ENCODE data around the gene BFAR.
"Not testable (repeated sequence)": the region's sequence is repeated elsewhere in the genome, so short reads cannot be mapped to it uniquely, and the experiment has no call there.

BFAR gene

DNA sequence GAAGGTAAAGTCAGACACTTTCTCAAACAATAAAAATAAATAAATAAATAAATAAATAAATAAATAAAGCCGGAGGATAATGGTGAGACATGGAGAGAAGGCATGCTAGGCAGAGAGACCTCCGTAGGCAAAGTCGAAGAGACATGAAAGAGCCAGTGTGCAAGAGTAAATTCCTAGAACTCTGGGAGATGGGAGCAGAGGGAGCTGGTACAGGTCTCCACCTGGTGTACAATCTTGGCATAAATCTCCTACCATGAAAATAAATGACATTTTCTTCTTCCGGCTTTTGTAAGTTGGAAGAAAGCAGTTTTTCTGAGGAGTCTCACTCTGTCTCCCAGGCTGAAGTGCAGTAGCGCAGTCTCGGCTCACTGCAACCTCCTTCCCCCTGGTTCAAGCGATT is 69.1 kb downstream of the BFAR start:
- not testable (repeated sequence) for DNase-seq (ENCODE audit: low read depth)

DNA sequence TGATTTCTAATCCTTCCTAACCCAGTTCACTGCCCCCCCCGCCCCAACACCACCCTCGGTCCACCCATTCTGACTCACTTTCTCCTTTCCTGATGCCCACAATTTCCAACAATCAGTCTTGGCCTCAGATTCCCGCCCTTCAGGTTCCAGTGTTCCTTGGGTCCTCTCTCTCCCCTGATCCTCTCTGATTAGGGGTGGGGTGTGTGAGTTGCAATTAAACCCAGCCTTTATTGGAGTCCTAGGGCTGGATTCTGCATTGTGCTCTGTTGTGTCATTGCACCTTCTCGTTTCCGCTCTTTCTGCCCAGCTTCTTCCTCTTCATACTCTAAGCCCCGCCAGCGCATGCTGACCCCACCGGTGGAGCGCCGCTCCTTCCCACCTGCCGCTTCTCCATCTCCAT is 69.9 kb downstream of the BFAR start:
- DNase-seq (ENCODE audit: low read depth) = not testable (repeated sequence)

DNA sequence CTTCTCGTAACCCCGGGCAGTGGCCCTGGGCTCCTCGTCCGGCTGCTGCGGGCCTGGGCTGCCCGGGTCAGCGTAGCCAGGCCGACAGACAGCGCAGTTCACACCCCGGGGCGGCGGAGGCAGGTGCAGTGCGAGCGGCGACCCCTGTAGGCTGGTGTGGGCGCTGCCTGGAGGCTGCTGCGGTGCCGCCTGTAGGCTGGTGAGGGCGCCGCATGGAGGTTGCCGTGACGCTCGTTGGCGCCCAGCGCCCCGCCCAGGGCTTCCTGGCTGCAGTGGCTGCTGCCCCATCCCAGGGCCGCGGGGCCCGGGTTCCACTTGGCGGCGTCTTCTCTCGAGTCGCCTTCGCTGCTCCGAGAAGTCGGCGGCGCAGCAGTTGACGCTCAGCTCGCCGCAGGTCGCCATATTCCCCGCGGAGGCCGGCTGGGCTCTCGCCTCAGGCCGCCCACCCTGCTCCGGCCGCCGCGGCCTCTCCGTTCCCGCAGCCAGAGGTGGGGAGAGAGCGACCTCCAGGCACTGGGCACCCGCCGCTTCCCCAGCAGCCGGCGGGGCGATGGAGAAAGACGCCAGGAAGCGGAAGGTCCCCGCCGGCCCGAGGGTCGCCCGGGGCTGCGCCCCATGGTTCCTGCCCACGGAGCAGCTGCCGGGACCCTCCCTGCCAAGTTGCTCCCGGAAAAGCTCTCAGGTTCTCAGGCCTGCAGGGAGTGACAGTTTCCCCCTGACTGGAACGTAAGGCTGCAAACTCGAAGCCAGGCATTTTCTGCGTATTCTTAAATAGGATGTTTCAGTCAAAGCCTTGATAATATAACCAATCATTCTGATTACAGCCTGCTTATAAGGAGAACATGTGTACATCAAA is 70.6 kb downstream of the BFAR start, which contains the start of gene NPIPA3:
TSS of gene NPIPA3 (plus strand) at position 256 of the 856 bp plus-strand sequence. CDS start 5,533 bp downstream, outside the sequence.
- not testable (repeated sequence) for DNase-seq (ENCODE audit: low read depth)

Measured in stimulated activated CD8-positive, alpha-beta memory T cell treated with anti-CD3 and anti-CD28 coated beads, Interleukin-12 subunit alpha, Interleukin-12 subunit beta, amount 100 ng/mL, for 1 hour (primary cell).